Central memory CD4-positive, alpha-beta T cell (primary cell): ENCODE results near the gene OR6C2.
"Not testable (repeated sequence)": the region's sequence is repeated elsewhere in the genome, so short reads cannot be mapped to it uniquely, and the experiment has no call there.

Source experiments
- DNase-seq: peaks from one replicate; pipeline ENCODE4 v3.0.0; 2022

The OR6C2 gene

DNA sequence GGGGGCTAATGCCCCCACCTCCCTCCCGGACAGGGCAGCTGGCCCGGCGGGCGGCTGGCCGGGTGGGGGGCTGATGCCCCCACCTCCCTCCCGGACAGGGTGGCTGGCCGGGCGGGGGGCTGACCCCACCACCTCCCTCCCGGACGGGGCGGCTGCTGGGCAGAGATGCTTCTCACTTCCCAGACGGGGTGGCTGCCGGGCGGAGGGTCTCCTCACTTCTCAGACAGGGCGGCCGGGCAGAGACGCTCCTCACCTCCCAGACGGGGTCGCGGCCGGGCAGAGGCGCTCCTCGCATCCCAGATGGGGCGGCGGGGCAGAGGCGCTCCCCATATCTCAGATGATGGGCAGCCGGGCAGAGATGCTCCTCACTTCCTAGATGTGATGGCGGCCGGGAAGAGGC, 35.3 kb downstream of the OR6C2 start:
- not testable (repeated sequence) for DNase-seq

DNA sequence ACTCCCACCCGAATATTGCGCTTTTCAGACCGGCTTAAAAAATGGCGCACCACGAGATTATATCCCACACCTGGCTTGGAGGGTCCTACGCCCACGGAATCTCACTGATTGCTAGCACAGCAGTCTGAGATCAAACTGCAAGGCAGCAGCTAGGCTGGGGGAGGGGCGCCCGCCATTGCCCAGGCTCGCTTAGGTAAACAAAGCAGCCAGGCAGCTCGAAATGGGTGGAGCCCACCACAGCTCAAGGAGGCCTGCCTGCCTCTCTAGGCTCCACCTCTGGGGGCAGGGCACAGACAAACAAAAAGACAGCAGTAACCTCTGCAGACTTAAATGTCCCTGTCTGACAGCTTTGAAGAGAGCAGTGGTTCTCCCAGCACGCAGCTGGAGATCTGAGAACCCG, 40.4 kb downstream of the OR6C2 start:
- DNase-seq: not testable (repeated sequence)

DNA sequence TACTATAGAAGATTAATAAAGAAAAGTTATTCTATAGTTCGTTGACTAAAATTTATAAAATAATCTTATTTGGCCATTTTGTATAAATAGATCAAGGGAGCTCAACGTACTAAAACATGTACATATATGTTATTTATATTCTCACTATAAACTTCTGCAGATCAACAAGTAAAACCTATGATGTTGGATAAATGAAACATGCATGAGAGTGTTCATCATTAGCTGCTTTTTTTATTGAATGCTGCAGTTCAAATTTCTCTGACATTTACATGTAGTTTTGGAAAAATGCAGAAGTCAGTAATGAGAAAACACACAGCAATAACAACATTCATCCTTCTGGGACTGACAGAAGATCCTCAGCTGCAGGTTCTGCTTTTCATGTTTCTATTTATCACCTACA, 48.2 kb downstream of the OR6C2 start, which contains the start of gene OR6C68:
OR6C68 (plus strand) TSS at position 301 of the 400 bp plus-strand sequence; CDS start at position 301, 0 bp downstream.
- no peak for DNase-seq

DNA sequence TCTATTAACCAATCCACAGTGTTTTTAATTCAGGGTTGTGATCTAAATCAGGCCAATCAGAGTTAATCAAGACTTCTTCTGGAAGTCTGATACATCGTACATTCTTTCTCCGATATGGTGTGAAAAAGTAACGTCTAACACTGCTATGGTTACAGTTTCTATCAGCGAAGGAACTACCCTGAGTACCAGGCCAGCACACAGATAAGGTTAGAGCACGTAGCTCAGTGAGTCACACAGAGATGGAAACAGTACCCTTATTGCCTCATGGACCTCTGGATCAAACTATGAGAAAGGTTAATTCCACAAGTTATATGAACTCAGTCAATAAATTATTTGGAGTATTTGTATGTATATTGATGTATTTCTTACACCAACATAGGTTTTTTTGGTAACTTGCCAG, 51.6 kb downstream of the OR6C2 start:
- DNase-seq: no peak

DNA sequence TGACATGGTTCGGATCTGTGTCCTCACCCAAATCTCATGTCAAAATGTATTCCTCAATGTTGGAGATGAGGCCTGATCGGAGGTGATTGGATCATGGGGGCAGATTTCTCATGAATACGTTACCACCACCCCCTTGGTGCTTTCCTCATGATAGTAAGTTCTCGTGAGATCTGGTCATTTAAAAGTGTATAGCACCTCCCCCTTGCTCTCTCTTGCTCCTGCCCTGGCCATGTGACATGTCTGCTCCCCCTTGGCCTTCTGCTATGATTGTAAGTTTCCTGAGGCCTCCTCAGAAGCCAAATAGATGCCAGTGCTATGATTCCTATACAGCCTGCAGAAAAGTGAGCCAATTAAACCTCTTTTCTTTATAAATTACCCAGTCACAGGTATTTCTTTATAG, 55.4 kb downstream of the OR6C2 start:
- no peak for DNase-seq

DNA sequence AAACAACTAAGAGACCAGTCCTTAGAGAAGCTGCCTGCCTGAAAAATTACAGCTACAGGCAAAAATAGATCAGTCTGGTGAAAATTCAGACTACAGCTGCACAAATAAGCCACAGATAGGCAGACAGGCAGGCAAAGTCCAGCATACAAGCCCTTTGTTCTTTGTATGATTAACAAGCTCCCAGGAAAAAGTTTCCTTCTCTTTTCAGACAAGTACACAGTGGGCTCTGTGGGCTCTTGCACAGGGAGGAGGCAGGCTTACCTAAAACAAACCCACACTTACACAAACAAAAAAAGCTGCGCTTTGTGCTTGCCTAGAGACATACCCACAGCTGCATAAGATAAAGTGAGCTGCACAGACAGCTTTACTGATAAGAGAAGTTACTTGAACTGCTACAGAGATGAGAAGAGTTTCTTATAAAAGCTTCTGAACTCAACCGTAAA, 56.0 kb downstream of the OR6C2 start:
- no peak for DNase-seq

DNA sequence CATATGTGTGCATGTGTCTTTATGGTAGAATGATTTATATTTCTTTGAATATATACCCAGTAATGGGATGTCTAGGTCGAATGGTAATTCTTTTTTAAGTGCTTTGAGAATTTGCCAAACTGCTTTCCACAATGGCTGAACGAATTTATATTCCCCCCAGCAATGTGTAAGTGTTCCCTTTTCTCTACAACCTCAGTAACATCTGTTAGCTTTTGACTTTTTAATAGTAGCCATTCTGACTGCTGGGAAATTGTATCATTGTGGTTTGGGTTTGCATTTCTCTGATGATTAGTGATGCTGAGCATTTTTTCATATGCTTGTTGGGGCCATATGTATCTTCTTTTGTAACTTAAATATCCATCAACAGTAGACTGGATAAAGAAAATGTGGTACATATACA, 57.7 kb downstream of the OR6C2 start:
- DNase-seq: no peak
